GM12873 (cell line): ENCODE data around the gene CCL11.

ENCODE experiments used
- TF ChIP-seq, protein P1 (sequence below): IDR thresholded peaks from 2 replicates; pipeline ENCODE4 v1.5.1; 2012; ENCODE audit warnings: low read depth, mild to moderate bottlenecking, moderate library complexity, low read length, control low read depth; ENCODE audit not compliant: insufficient read depth; ENCODE audit errors: missing control alignments

Gene CCL11

GRCh38 chr17:34257299-34257985, 28.1 kb upstream of the CCL11 start:
- TF ChIP-seq, protein P1, sequence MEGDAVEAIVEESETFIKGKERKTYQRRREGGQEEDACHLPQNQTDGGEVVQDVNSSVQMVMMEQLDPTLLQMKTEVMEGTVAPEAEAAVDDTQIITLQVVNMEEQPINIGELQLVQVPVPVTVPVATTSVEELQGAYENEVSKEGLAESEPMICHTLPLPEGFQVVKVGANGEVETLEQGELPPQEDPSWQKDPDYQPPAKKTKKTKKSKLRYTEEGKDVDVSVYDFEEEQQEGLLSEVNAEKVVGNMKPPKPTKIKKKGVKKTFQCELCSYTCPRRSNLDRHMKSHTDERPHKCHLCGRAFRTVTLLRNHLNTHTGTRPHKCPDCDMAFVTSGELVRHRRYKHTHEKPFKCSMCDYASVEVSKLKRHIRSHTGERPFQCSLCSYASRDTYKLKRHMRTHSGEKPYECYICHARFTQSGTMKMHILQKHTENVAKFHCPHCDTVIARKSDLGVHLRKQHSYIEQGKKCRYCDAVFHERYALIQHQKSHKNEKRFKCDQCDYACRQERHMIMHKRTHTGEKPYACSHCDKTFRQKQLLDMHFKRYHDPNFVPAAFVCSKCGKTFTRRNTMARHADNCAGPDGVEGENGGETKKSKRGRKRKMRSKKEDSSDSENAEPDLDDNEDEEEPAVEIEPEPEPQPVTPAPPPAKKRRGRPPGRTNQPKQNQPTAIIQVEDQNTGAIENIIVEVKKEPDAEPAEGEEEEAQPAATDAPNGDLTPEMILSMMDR = no peak

GRCh38 chr17:34257986-34258326, 27.6 kb upstream of the CCL11 start:
- TF ChIP-seq, protein P1 = no peak

DNA sequence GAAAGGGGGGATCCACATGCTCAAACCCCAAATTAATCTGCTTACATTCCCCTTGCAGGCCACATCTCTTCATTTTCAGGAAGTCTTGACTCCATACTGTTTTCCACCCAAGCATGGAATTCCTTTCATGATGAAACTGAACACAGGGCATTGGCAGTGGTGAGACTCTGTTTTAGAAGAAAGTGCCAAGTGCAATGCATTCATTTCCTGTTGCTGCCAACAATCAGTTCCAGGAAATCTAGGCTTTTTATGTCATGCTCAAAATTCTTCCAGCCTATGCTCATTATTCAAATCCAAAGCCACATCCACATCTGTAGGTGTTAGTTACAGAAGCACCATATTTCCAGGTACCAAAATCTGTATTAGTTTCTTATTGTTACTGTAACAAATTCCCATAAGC, 26.4 kb upstream of the CCL11 start:
- TF ChIP-seq, protein P1 = no peak

- TF ChIP-seq, protein P1 = no peak
Measured at GRCh38 chr17:34260861-34261260, 24.7 kb upstream of the CCL11 start.

- TF ChIP-seq, protein P1 = no peak
Measured at GRCh38 chr17:34261568-34262337, 23.8 kb upstream of the CCL11 start.

DNA sequence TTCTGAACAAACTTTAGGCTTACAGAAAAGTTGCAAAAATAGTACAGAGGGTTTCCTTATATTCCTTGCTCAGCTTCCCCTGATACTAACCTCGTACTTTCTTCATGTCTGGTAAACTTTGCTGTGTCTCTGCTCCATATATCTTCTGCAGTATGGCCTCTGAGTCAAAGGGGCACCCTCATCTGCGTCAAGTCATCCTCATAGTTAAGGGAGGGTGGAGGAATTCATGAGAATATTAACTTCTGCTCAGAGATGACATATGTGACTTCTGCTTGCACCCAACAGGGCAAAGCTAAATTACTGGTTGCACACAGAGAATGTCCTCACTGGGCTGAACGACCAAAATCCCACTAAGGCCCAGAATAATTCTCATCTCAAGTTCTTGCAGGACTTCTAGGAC, 19.8 kb upstream of the CCL11 start:
- TF ChIP-seq, protein P1 = no peak

GRCh38 chr17:34269969-34270368, 15.6 kb upstream of the CCL11 start, which contains the start of gene CCL7:
Gene CCL7, plus strand, starts transcription at chr17:34270221. Its CDS starts 70 bp downstream, at chr17:34270291.
- TF ChIP-seq, protein P1 = no peak
